ENCODE data around the gene CARMIL3.

CARMIL3 gene

DNA sequence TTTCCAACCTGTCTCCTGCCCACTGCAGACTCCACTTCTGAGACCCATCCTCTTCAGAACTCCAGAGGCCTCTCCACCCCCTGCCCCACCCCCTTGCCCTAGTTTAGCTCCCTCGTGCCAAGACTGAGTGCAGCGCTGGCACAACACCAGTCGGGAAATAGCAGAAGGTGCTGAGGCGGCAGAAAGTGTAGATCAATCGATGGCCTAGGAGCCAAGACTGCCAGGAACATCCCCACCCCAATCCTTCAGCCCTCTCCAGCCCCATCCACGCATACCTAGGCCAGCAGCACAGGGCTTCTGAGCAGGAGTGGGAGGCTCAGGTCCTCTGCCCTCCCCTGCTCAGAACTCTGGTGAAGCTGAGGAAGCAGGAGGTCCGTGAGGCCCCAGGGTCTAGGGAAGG, 20.6 kb downstream of the CARMIL3 start:
- DNase-seq (ENCODE audit: extremely low read depth, insufficient read length): no peak
- H3K4me3 ChIP-seq (replicated peaks; ENCODE audit: low read depth, low read length): no peak overlapping the region
- TF ChIP-seq, protein P1, sequence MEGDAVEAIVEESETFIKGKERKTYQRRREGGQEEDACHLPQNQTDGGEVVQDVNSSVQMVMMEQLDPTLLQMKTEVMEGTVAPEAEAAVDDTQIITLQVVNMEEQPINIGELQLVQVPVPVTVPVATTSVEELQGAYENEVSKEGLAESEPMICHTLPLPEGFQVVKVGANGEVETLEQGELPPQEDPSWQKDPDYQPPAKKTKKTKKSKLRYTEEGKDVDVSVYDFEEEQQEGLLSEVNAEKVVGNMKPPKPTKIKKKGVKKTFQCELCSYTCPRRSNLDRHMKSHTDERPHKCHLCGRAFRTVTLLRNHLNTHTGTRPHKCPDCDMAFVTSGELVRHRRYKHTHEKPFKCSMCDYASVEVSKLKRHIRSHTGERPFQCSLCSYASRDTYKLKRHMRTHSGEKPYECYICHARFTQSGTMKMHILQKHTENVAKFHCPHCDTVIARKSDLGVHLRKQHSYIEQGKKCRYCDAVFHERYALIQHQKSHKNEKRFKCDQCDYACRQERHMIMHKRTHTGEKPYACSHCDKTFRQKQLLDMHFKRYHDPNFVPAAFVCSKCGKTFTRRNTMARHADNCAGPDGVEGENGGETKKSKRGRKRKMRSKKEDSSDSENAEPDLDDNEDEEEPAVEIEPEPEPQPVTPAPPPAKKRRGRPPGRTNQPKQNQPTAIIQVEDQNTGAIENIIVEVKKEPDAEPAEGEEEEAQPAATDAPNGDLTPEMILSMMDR (IDR thresholded peaks at IDR 0.05; ENCODE audit: insufficient read depth, low read length, poor library complexity, severe bottlenecking): no peak
- H3K27me3 ChIP-seq (replicated peaks; ENCODE audit: control insufficient read depth, insufficient read depth, low read length): no peaks in the 10 kb centered on the region; the same call in 1 of the 2 replicates
- no peaks in the 10 kb centered on the region for H3K36me3 ChIP-seq (ENCODE audit: control insufficient read depth, insufficient read depth, low read length)

GRCh38 chr14:24072881-24073877, 21.4 kb downstream of the CARMIL3 start:
- DNase-seq (ENCODE audit: extremely low read depth, insufficient read length): no peak
- Histone ChIP-seq H3K4me3 (replicated peaks; ENCODE audit: low read depth, low read length) (no peak overlapping the region), H3K27me3 (replicated peaks; ENCODE audit: control insufficient read depth, insufficient read depth, low read length) (no peaks in the 10 kb centered on the region; the same call in 1 of the 2 replicates), H3K36me3 (ENCODE audit: control insufficient read depth, insufficient read depth, low read length) (no peaks in the 10 kb centered on the region)
- TF ChIP-seq, protein P1 (IDR thresholded peaks at IDR 0.05; ENCODE audit: insufficient read depth, low read length, poor library complexity, severe bottlenecking): no peak

DNA sequence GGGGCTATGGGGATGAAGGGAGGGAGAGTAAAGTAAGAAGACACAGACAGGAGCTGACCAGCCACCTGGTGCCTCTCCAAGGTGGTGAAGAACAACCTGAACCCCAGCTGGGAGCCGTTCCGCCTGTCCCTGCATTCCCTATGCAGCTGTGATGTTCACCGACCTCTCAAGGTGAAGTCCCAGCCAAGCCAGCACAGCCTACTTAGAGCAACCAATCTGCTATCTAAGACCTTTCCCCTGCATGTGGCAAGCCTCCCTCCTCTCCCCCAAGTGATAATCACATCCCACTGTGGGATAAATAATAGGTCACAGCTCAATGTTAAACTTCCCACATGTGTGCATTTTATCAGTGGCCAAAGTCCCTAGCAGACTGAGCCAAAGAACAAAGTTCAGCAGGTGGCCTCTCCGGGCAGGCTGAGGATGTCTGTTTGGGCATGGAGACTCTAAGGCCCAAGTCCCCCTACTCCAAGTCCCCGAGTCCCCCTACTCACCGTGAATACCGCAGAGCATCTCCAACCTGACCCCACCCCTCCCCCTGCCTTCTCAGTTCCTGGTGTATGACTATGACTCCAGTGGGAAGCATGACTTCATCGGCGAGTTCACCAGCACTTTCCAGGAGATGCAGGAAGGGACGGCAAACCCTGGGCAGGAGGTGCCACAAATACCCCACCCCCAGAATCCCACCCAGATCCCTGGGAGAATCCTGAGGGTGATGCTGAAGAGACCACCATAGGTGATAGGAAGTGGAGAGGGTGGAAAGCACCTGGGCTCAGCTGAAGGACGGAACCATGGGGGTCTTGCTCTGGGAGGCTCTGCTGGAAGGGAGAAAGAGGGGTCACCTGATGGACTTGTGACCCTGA, 23.0 kb downstream of the CARMIL3 start:
- H3K36me3 ChIP-seq (ENCODE audit: control insufficient read depth, insufficient read depth, low read length): no peaks in the 10 kb centered on the region
- H3K4me3 ChIP-seq (replicated peaks; ENCODE audit: low read depth, low read length): no peak overlapping the region
- TF ChIP-seq, protein P1 (IDR thresholded peaks at IDR 0.05; ENCODE audit: insufficient read depth, low read length, poor library complexity, severe bottlenecking): no peak
- DNase-seq (ENCODE audit: extremely low read depth, insufficient read length): no peak
- H3K27me3 ChIP-seq (replicated peaks; ENCODE audit: control insufficient read depth, insufficient read depth, low read length): no peaks in the 10 kb centered on the region; the same call in 1 of the 2 replicates

- TF ChIP-seq, protein P1 (IDR thresholded peaks at IDR 0.05; ENCODE audit: insufficient read depth, low read length, poor library complexity, severe bottlenecking): no peak
- DNase-seq (ENCODE audit: extremely low read depth, insufficient read length): peak; percentile 36
- Histone ChIP-seq H3K27me3 (replicated peaks; ENCODE audit: control insufficient read depth, insufficient read depth, low read length) (no peaks in the 10 kb centered on the region; the same call in 1 of the 2 replicates), H3K4me3 (replicated peaks; ENCODE audit: low read depth, low read length) (no peak overlapping the region), H3K36me3 (ENCODE audit: control insufficient read depth, insufficient read depth, low read length) (no peaks in the 10 kb centered on the region)
These were observed 23.9 kb downstream of the CARMIL3 start for GRCh38 chr14:24075485-24076301.

GRCh38 chr14:24076302-24076601, 24.4 kb downstream of the CARMIL3 start:
- Histone ChIP-seq H3K36me3 (ENCODE audit: control insufficient read depth, insufficient read depth, low read length) (no peaks in the 10 kb centered on the region), H3K4me3 (replicated peaks; ENCODE audit: low read depth, low read length) (no peak overlapping the region), H3K27me3 (replicated peaks; ENCODE audit: control insufficient read depth, insufficient read depth, low read length) (no peaks in the 10 kb centered on the region; the same call in 1 of the 2 replicates)
- DNase-seq (ENCODE audit: extremely low read depth, insufficient read length): no peak
- TF ChIP-seq, protein P1 (IDR thresholded peaks at IDR 0.05; ENCODE audit: insufficient read depth, low read length, poor library complexity, severe bottlenecking): no peak

Data from GM06990 (cell line).